Measurements from ENCODE around the gene CTNNA2.
"Not testable (repeated sequence)": the region's sequence is repeated elsewhere in the genome, so short reads cannot be mapped to it uniquely, and the experiment has no call there.

Gene CTNNA2

DNA sequence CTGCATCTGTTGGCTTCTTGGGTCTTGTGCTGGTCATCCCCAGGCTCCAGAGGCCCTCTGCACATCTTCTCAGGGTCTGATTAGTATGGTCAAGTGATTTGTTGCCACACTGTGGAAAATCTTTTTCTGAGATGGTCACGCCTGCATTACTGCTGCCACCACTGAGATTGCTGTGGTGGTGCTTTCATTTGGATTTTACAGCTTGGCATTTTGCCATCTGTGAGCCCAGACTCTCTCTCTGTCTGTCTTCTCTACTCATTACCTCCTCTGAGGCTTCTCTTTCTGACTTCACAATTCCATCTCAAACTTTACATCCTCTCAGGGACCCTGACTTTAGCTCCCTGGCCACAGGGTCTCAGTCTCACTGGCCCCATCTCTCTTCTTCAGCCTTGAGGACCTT, 637.1 kb downstream of the CTNNA2 start:
- DNase-seq (ENCODE audit: low read depth), result no peak

DNA sequence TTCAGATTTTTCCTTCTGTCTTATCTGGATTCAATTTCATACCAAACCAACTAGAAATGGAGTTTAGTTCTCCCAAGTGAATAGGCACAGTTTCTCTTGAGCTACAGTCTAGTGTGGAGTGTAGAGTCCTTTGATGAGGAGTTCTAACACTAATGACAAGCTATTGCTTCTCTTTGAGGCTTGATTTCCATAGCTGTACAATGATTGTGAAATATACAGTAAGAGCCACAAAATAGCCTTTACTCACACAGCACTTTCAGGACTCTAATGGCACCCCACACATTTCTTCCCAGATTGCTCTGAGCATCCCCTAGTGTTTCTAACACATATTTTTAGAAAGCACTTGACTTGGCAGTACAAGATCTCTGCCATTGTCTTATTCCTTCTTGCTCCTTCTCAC, 638.4 kb downstream of the CTNNA2 start:
- no peak for DNase-seq (ENCODE audit: low read depth)

DNA sequence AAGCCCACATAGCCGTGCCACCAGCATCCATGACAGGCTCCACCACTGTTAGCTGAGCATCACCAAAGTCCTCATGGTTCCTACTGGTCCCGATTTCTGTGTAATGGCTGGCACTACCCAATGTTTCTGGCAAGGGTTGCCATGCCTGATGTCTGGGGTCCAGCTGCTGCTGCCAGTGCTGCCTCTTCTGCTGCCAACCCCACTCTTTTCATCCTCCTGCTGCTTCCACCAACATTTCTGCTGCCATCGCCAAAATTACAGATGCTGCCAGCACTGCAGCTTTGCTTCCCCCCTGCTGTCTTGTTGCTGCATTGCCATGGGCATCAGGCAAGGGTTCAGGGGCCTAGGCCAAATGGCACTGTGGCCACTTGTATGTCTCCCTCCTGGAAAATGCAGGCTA, 638.8 kb downstream of the CTNNA2 start:
- DNase-seq (ENCODE audit: low read depth), result no peak

DNA sequence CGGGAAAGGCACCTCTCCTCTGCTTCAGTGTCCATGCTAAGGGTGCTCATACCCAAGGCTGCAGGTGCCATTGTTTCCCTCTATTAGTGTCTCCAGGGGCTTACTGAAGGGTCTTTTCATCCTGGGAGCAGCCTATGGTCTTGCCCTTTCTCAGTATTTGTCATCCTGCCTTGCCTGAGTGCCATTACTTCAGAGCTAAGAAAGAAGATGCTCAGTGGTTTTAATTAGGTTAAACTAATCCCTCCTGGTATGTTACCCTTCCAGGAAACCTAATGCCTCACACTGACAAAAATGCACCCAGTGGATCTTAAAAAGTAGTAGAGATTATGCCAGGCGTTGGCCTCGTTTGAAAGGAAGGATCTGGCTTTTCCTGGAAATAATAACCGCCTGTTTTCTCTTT, 640.3 kb downstream of the CTNNA2 start:
- no peak for DNase-seq (ENCODE audit: low read depth)

DNA sequence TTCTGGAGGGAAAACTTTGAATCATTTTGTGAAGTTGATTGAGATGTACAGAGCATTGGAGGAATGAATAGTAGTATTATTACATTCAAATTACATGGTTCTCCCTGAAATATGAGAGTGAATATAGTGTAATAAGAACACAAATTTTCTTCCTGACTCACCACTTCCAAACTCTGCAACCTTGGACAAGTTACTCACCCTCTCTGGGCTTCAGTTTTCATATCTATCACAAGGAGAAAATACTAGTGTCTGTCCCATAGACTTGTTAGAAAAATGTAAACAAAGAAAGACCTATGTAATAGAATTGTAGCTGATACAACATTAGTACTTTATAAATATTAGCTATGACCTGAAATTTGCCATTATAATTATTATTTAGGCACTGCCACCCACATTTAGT, 640.9 kb downstream of the CTNNA2 start:
- no peak for DNase-seq (ENCODE audit: low read depth)

DNA sequence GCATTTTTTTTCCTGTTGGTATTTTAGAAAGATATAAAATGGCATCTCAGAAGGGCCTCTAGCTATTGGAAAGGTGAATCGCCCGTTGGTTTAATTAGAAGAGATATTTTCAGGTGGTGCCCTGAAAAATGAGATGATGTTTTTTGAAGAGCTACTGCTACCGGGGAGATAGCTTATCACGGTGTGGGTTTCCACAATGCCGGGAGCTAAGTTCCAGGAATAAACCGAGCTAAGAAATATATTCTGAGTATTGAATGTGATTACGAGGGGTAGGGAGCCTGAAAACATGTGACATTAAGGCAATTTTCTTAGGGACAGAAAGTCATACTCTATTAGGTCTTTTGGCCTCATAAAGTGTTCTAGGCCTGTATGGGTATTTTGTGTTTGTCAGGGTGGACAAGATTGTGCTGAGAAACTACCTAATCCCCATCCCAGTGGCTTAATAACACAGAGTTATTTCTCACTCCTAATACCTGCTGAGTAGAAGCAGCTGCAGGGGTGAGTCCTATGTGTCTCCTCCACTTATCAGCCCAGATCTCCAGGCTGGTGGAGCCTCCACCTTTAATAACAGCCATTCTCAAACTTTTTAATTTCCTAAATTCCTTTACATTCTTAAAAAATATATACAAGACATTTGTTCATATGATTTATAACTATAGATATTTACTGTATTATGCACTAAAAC, 641.5 kb downstream of the CTNNA2 start:
- DNase-seq (ENCODE audit: low read depth), result peak; percentile 24

DNA sequence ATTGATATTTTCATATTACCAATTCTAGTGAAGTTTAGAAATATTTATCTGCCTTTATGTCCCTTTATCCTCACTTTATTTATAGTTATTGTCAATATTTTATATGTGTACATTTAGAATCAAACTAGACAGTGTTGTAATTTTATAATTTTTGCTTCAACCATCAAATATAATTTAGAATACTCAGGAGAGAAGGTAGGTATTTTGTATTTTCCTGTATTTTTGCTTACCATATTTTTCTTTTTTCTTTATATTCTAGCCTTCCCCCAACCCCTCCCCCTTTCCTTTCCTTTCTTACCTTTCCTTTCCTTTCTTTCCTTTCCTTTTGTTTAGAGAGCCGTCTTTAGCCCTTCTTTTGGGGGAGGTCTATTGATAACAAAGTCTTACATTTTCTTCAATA, 651.5 kb downstream of the CTNNA2 start:
- DNase-seq (ENCODE audit: low read depth), result no peak

DNA sequence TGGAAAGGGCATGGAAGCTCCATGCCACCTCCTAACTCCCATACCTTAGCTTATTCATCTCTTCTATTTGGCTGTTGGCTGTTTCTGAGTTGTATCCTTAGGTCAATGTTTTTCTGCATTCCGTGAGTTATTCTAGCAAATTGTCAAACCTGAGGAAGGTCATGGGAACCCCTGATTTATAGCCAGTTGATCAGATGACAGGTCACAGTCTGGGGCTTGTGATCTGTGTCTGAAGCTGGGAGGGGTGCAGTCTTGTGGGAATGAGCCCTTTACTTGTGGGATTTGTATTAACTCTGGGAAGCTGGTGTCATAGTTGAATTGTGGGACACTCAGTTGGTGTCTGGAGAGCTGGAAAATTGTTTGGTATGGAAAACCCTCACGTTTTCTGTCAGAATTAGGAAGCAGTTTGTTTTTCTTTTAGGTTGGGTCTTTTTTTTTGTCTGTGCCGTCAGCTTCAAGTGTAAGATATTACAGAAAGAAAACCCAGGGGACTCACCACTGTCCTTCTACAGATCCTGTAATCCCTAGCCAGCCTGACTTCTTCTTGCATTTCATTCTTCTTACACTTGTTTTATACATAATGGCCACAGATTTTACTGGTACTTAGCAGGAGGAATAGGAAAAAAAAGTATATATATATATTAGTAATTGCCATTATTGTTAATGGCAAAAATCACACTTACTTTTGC, 653.8 kb downstream of the CTNNA2 start:
- no peak for DNase-seq (ENCODE audit: low read depth)

DNA sequence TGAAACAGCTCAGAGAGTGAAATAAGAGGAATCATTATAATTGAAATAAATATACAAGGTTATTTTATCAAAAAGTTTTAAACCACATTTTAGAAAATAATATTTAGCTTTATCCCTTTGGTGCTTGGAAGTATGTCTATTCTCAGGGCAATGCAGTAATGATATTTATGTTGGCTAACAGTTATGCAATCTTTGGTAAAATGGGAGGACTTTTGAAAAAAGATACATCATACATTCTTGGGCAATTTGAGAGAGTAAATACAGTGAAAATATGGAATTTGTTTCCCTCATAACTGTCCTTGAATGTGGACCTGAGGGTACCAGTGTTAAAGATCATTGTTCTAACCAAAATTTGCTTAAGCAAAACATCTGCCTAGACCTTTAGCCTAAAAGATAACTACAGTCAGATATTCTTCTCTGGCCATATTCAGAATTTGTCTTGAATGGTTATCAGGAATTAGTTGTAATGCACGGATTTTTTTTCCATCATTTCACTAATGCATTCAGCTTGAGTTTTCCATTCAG, 654.5 kb downstream of the CTNNA2 start:
- no peak for DNase-seq (ENCODE audit: low read depth)

DNA sequence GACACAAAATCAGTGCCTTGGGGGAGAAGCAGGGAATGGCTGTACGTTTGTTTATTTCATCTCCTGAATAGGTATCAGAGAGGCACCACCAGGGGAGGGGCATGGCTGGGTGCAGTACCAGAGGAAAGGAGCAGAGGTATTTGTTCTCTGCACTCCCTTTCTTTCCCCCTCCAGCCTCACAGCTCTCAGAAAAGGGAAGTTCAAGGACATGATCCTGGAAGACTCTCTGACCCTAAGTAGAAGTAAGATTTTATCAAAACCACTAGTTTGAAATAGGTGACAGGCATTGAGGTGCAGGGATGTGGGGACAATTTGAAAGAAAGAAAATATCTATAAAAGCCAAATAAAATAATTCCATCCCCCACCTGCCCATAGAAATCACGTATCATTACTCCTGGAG, 655.2 kb downstream of the CTNNA2 start:
- DNase-seq (ENCODE audit: low read depth), result no peak

DNA sequence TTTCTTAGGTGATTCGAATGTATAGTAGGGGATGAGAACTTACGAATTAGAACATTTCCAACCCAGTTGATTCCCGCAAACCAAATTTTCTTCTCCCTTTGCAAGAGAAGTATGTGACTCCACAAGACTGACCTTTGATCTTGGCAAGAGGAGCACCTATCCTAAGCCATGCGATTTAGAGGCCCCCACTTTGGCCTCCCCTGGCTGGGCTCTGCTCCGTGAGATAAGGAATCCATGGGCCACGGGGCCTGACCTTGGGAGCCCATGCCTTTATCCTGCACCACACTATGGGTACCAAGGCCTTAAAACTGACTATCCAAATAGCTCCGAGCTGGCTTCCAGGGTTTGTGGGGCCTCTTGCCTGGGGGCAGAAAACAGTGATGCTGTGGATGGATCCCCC, 656.0 kb downstream of the CTNNA2 start:
- no peak for DNase-seq (ENCODE audit: low read depth)

DNA sequence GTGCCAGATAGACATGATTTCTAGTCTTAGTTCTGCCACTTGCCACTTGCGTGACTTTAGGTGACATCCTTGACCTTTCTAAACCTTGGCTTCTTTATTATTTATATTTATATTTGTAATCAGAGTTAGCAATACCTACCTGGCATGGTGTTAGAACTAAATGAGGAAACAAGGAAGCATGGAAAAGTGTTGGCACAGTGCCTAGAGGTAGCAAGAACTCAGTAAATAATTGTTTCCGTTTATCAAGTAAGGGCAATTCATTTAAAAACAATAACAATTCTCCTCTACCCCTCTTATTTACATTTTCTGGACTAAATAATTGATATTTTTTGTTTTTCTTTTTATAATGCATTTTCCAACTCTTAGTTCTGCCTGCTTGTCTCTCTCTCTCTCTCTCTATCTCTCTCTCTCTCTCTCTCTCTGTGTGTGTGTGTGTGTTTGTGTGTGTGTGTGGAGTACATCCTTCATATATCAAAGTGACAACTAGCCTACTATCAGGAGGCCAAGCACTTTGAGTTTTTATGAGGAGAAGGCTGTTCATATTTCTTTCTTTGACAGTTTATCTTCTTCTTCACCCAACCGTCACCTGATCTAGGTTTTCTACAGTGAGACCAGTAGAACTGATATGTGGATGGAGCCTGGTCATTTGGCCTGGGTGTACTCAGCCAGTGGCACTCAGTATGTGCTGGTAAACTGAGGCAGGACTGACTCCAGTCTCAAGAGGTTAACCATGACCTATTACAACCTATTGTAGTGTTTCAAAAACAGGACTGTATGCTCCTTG, 657.2 kb downstream of the CTNNA2 start:
- no peak for DNase-seq (ENCODE audit: low read depth)

DNA sequence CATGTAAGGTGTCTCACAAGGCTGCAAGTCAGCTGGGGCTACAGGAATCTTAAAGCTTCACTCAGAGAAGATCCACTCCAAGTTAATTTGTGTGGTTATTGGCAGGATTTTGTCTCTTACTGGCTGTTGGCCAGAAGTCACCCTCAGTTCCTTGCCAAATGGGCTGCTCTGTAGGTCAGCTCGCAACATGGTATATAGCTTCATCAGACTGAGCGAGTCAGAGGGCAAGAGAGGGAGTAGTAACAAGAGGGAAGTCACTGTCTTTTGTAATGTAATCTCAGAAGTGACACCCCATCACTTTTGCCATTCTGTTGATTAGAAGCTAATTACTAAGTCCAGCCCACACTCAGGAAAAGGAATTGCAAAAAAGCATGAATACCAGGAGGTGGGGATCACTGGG, 672.2 kb downstream of the CTNNA2 start:
- no peak for DNase-seq (ENCODE audit: low read depth)

DNA sequence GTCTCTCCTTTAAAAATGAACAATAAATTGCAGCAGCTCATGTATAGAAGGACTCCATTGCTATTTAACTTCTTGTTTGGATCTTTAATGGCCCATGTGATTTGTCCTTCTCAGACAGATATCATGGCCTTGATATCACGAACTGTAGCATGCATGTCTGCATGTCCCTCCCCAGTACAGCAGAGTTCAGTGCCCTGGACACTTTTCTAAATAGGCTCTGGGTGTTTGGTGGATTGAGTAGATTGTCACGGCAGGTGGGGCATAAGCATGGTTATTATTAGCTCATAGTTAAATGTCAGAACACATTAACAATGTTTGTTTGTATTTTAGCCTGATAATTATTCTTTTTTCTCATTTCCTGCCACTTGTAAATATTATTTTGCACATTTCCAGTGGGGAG, 673.4 kb downstream of the CTNNA2 start:
- no peak for DNase-seq (ENCODE audit: low read depth)

DNA sequence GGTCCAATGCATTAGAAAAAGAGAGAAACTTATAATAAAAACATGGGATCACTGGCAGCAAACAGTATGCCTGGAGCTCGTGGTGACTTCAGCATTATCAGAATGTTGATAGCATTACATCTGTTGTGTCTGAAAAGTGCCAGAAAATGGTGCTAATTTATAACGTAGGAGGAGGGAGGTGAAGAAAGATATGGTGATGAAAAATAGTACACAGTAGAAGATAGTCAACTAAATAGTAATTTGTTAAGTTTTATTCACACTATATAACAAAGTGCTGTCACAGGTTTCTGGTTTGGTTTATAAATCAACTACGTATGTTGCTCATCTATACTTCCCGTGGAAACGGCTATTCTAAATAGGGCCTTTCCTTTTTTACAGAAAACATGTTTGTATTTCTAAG, 674.3 kb downstream of the CTNNA2 start:
- no peak for DNase-seq (ENCODE audit: low read depth)

DNA sequence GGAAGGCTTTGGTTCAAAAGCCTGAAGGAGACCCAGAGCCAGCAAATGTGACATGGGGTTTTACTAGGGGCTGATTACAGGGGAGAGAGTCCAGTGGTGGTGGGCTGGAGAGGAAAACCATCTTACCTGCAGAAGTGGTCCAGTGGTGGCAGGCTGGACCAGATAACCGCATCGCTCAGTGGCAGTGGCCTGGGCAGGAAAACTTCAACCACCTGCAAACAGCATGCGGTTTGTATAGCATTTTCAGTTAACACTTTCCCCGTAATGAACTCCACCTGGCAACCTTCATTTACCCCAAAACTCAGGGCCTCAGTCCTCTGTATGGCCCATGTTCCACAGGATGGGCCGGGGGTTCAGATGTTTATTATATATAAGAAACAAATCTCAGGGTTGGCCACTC, 677.3 kb downstream of the CTNNA2 start:
- no peak for DNase-seq (ENCODE audit: low read depth)

DNA sequence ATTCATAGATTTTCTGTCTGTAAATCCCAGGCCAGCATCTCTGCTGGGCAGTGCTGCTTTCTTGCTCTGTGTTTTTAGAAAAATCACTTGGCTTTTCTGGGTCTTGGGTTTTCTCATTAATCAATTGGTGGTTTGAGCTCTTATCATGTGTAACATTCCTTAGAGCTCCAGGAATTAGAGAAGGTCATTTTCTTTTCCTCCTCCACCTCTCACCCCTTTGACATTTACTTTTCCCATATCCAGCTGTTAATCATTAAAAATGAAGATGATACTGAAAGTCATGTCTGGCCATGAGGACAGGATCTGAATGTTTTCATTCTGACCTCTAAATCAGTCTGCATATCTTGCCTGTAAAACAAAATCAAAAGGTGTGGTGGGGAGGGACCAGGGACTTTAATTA, 680.7 kb downstream of the CTNNA2 start:
- no peak for DNase-seq (ENCODE audit: low read depth)

DNA sequence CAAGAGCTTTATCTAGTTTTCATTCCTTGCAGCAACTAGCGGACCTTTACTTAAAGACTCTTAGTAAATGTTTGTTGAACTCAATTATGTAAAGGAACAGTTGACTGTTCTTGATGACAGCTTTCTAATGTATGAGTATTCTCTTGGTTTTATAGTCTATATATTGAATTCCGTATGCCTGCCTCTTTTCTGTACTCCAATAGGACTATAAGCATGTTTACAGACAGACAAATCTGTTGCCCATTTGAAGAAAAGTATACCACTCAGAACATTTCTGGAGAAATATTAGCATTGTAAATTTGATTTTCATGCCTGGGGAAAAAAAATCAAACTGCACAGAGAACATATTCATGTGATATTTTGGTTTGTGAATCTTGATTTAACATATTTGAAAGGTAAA, 682.2 kb downstream of the CTNNA2 start:
- DNase-seq (ENCODE audit: low read depth), result no peak

DNA sequence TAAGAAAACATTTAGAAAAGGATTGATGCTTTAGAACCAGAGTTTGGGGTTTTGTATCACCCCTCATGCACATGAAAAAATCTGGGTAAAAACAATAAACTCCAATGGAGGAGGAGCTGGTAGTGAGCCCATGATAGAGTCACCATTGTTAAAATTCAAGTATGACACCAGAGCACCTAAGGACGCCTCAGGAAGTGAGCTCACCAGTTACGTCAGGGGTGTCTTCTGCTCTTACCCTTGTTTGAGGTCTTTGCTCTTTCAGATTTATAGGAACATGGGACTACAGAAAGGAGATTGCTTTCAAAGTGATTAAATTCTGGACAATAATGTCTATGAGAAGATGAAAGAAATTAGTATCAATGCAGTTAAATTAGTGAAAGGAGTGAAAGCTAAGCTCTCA, 685.2 kb downstream of the CTNNA2 start:
- no peak for DNase-seq (ENCODE audit: low read depth)

DNA sequence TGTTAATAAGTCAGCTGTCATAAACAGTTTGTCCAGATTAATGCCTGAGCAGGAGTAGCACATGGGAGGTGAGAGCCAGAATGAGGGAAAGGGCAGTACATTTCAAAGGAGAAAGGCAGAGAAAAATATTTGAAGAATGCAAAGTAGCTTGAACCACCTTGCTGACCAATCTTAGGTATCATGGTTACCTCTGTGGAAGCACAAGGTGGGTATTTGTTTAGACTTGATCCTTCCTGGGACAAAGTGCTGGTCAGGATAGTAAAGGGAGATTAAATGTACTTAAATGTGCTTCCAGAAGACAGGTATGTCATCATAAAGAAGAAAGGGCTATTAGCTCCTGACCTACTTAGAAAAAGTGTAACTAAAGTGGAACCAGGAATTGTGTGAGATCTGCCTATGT, 686.7 kb downstream of the CTNNA2 start:
- no peak for DNase-seq (ENCODE audit: low read depth)

DNA sequence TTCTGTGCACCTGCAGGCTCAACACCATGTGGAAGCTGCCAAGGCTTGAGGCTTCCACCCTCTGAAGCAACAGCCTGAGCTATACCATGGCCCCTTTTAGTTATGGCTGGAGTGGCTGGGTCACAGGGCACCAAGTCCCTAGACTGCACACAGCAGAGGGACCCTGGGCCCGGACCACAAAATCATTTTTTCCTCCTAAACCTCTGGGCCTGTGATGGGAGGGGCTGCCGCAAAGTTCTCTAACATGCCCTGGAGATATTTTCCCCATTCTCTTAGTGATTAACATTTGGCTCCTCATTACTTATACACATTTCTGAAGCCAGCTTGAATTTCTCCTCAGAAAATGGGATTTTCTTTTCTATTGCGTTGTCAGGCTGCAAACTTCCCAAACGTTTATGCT, 691.1 kb downstream of the CTNNA2 start:
- DNase-seq (ENCODE audit: low read depth), result not testable (repeated sequence)

DNA sequence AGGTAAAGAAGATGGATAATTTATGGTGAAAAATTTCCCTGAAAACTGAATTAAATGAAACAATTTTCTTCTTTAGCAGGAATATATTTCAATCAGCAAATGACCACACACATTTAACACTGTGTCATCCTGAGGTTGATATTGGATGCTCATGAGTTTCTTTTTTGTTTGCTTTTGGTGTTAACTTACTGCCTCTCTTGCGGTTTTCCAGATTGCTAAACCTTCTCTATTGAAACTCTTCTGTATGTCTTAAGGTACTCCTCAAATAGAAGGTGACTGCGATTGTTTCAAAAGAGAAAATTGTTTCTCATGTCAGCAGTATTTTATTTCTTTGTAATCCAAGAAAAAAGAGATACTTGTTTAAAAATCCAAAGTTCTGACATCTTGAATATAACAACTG, 692.6 kb downstream of the CTNNA2 start:
- DNase-seq (ENCODE audit: low read depth), result no peak

DNA sequence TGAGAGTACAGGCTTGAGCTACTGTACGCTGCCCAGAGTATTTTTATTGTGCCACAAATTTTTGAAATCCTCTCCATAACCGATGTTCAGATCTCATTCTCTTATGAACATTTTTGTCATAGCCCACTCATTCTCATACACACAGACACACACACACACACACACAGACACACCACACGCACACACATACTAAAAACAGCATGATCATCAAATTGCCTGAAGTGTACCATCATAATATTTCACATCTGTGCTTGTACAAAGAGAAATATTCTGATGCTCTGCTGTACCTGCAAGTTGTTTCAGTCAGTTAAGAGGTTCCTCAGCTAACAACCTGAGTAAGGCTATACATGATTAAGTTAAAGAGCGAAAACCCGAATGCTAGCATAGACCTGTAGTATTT, 696.6 kb downstream of the CTNNA2 start:
- no peak for DNase-seq (ENCODE audit: low read depth)

Measured in CMK (cell line).